IMR-90 (cell line): ENCODE results near the gene OR8B2.

Source experiments
- BHLHE40 ChIP-seq: fragments of 150-350 bp; IDR thresholded peaks from 2 replicates; pipeline ENCODE4 v1.6.1; 2016; ENCODE audit warnings: mild to moderate bottlenecking, low read depth, low read length
- CEBPB ChIP-seq: IDR thresholded peaks from 2 replicates; pipeline ENCODE4 v1.6.1; 2012; ENCODE audit warnings: low read depth, low read length, improper control_type of control experiment
- FOS ChIP-seq: fragments of 150-350 bp; IDR thresholded peaks from 2 replicates; pipeline ENCODE4 v1.6.1; 2016; ENCODE audit warnings: low read depth, low read length
- MAFK ChIP-seq: IDR thresholded peaks from 2 replicates; pipeline ENCODE4 v1.6.1; 2012; ENCODE audit warnings: low read depth, low read length, improper control_type of control experiment
- MXI1 ChIP-seq: IDR thresholded peaks from 2 replicates; pipeline ENCODE4 v1.6.1; 2012; ENCODE audit warnings: low read depth, mild to moderate bottlenecking, low read length, moderate library complexity, borderline replicate concordance
- NFE2L2 ChIP-seq: fragments of 150-350 bp; IDR thresholded peaks from 2 replicates; pipeline ENCODE4 v1.6.1; 2016; ENCODE audit warnings: low read depth, mild to moderate bottlenecking, low read length
- POLR2A ChIP-seq: IDR thresholded peaks from 2 replicates; pipeline ENCODE4 v1.6.1; 2012; ENCODE audit warnings: mild to moderate bottlenecking, low read depth, low read length
- RAD21 ChIP-seq: IDR thresholded peaks from 2 replicates; pipeline ENCODE4 v1.6.1; 2012; ENCODE audit warnings: low read length, improper control_type of control experiment
- RCOR1 ChIP-seq: IDR thresholded peaks from 2 replicates; pipeline ENCODE4 v1.6.1; 2012; ENCODE audit warnings: mild to moderate bottlenecking, low read length, improper control_type of control experiment; ENCODE audit not compliant: insufficient replicate concordance
- RFX5 ChIP-seq: IDR thresholded peaks from 2 replicates; pipeline ENCODE4 v1.8.0; 2012; ENCODE audit warnings: low read depth, mild to moderate bottlenecking, low read length, moderate library complexity
- SMC3 ChIP-seq: fragments of 150-350 bp; IDR thresholded peaks from 2 replicates; pipeline ENCODE4 v1.6.1; 2016; ENCODE audit warnings: low read depth, mild to moderate bottlenecking, antibody characterized with exemption, low read length, moderate library complexity
- TF ChIP-seq, protein P1 (sequence below): conservative IDR thresholded peaks from 2 replicates; pipeline ENCODE4 v1.5.1; 2012; ENCODE audit warnings: mild to moderate bottlenecking, low read depth, low read length, improper control_type of control experiment
- TF ChIP-seq, protein P2 (sequence below): fragments of 150-350 bp; IDR thresholded peaks from 2 replicates; pipeline ENCODE4 v1.6.1; 2017; ENCODE audit warnings: mild to moderate bottlenecking, antibody characterized with exemption, low read length, low read depth
- TF ChIP-seq, protein P3 (sequence below): fragments of 150-350 bp; IDR thresholded peaks from 2 replicates; pipeline ENCODE4 v1.6.1; 2016; ENCODE audit warnings: low read depth, mild to moderate bottlenecking, low read length, moderate library complexity, borderline replicate concordance

DNA sequence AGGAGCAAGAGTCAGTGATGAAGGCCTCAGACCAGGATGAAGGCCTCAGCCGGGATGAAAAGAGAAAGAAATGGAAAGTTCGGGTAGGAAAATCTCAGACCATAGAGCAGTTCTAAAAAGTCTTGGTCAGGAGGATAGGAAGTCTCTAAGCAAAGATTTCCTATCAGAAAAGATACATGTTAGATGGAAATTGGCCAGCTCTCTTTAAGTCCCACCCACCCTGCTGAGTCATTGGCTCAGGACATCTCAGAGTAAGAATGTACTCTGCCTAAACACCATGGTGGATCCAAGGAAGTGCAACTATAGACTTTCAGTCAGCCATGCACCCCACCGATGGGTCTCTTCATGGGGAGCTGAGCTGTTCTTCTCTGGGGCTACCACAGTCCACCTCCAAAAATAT, 10.1 kb upstream of the OR8B2 start:
- no peak for TF ChIP-seq POLR2A
- no peak for TF ChIP-seq MAFK
- TF ChIP-seq, protein P1, sequence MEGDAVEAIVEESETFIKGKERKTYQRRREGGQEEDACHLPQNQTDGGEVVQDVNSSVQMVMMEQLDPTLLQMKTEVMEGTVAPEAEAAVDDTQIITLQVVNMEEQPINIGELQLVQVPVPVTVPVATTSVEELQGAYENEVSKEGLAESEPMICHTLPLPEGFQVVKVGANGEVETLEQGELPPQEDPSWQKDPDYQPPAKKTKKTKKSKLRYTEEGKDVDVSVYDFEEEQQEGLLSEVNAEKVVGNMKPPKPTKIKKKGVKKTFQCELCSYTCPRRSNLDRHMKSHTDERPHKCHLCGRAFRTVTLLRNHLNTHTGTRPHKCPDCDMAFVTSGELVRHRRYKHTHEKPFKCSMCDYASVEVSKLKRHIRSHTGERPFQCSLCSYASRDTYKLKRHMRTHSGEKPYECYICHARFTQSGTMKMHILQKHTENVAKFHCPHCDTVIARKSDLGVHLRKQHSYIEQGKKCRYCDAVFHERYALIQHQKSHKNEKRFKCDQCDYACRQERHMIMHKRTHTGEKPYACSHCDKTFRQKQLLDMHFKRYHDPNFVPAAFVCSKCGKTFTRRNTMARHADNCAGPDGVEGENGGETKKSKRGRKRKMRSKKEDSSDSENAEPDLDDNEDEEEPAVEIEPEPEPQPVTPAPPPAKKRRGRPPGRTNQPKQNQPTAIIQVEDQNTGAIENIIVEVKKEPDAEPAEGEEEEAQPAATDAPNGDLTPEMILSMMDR, result no peak
- TF ChIP-seq, protein P2, sequence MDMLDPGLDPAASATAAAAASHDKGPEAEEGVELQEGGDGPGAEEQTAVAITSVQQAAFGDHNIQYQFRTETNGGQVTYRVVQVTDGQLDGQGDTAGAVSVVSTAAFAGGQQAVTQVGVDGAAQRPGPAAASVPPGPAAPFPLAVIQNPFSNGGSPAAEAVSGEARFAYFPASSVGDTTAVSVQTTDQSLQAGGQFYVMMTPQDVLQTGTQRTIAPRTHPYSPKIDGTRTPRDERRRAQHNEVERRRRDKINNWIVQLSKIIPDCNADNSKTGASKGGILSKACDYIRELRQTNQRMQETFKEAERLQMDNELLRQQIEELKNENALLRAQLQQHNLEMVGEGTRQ, result no peak
- TF ChIP-seq, protein P3, sequence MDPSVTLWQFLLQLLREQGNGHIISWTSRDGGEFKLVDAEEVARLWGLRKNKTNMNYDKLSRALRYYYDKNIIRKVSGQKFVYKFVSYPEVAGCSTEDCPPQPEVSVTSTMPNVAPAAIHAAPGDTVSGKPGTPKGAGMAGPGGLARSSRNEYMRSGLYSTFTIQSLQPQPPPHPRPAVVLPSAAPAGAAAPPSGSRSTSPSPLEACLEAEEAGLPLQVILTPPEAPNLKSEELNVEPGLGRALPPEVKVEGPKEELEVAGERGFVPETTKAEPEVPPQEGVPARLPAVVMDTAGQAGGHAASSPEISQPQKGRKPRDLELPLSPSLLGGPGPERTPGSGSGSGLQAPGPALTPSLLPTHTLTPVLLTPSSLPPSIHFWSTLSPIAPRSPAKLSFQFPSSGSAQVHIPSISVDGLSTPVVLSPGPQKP, result no peak
- TF ChIP-seq RAD21, result no peak
- no peak for TF ChIP-seq FOS
- no peak for TF ChIP-seq CEBPB
- TF ChIP-seq RFX5, result no peak
- no peak for TF ChIP-seq BHLHE40
- TF ChIP-seq RCOR1, result no peak
- TF ChIP-seq SMC3, result no peak
- TF ChIP-seq MXI1, result no peak
- TF ChIP-seq NFE2L2, result 0 out of 2 replicates have a peak, but pooled peaks have one; percentile 6
